HFFc6 (cell line): Measurements from ENCODE around the gene HPCAL4. TPM values are rescaled to one million over a fixed set of nuclear protein-coding genes. Genes with fewer than 3 reads are reported as not detected.

Source experiments
- DNase-seq: peaks from one replicate; pipeline ENCODE4 v3.0.0-alpha.2; 2018
- H3K27ac Mint-ChIP-seq: 2 replicates; pipeline ENCODE4 v1.8.0; 2020; ENCODE audit warnings: mild to moderate bottlenecking, mixed read lengths
- H3K27me3 Mint-ChIP-seq: 2 replicates; pipeline ENCODE4 v1.8.0; 2021; ENCODE audit warnings: mild to moderate bottlenecking, moderate library complexity, mixed read lengths; ENCODE audit not compliant: insufficient read depth
- H3K36me3 Mint-ChIP-seq: 2 replicates; pipeline ENCODE4 v1.8.0; 2021; ENCODE audit warnings: low read depth, mixed read lengths
- H3K4me1 Mint-ChIP-seq: 2 replicates; pipeline ENCODE4 v1.8.0; 2020; ENCODE audit warnings: low read depth, mixed read lengths
- H3K4me3 Mint-ChIP-seq: 2 replicates; pipeline ENCODE4 v1.8.0; 2020; ENCODE audit warnings: mild to moderate bottlenecking, moderate library complexity, mixed read lengths
- H3K9me3 Mint-ChIP-seq: 2 replicates; pipeline ENCODE4 v1.8.0; 2020; ENCODE audit warnings: mild to moderate bottlenecking, mixed read lengths
- long read RNA-seq: library from polyadenylated mRNA; unstranded; transcript quantifications from one replicate; pipeline ENCODE4 v2.0.0, GENCODE V29; 2019
- total RNA-seq, 6 experiments: library from RNA; stranded (reverse); fragmentation: NEBNext Ultra II Directional; extraction: Animal tissue kit (Norgen Biotek cat#: 25700); gene quantifications; 2 replicates in 1 of 6; 3 replicates in 5 of 6; pipeline ENCODE4 v1.2.3, GENCODE V29; 2021
- TF ChIP-seq, protein P1 (sequence below): fragments of 200-600 bp; sonication (generic); IDR thresholded peaks from 2 replicates; pipeline ENCODE4 v1.5.0; 2021; ENCODE audit warnings: antibody characterized with exemption, mild to moderate bottlenecking

The HPCAL4 gene
- total RNA-seq: not detected
- long read RNA-seq: 0 reads

DNA sequence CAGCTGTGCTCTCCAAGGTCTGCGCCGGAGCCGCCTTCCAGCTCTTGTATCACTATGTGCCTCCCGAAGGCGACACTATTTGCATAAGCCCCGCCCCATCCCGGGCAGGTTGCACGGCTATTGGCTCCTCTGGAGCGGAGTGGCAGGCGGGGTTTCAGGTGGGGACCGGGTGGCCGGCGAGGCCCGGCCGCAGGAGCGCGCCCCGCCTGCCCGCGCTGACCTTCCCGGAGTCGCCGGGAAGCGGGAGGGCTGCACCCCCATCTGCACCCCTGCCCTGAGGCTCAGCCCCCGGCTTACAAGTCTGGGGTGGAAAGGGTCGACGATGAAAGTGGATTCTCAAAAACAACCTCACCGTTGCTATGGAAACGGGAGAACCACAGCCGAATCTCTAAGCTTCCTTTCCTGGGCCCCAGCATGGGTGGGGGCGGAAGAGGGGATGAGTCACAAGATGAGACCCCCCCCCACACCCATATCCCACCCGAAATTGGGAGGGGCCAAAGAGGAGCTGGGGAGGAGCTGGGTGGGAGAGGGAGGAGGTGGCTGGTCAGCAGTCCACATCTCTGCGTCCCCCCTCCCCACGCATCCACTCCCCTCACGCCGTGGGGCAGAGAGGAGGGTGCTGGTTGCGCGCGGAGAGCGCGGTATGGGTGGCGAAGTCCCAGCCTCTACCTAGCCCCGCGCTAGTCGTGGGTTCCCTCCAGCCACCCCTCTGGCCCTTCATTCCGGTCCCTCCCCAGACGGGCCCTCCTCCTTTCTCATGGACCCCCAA, at the start of gene HPCAL4:
Gene HPCAL4 (minus strand): TSS at position 51 of the 769 bp plus-strand sequence. CDS start 6,830 bp downstream, outside the sequence.
- peaks cover 62% of the 10 kb centered on the region for H3K27me3 Mint-ChIP-seq
- peaks cover 6% of the 10 kb centered on the region; the same call in 1 of the 2 replicates for H3K4me1 Mint-ChIP-seq
- H3K36me3 Mint-ChIP-seq: no peaks in the 10 kb centered on the region
- peak; percentile 61 for DNase-seq
- no peaks in the 10 kb centered on the region for H3K9me3 Mint-ChIP-seq
- H3K4me3 Mint-ChIP-seq: no peak within 1 kb of the TSS
- TF ChIP-seq, protein P1, sequence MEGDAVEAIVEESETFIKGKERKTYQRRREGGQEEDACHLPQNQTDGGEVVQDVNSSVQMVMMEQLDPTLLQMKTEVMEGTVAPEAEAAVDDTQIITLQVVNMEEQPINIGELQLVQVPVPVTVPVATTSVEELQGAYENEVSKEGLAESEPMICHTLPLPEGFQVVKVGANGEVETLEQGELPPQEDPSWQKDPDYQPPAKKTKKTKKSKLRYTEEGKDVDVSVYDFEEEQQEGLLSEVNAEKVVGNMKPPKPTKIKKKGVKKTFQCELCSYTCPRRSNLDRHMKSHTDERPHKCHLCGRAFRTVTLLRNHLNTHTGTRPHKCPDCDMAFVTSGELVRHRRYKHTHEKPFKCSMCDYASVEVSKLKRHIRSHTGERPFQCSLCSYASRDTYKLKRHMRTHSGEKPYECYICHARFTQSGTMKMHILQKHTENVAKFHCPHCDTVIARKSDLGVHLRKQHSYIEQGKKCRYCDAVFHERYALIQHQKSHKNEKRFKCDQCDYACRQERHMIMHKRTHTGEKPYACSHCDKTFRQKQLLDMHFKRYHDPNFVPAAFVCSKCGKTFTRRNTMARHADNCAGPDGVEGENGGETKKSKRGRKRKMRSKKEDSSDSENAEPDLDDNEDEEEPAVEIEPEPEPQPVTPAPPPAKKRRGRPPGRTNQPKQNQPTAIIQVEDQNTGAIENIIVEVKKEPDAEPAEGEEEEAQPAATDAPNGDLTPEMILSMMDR: no peak
- no peak within 1 kb of the TSS for H3K27ac Mint-ChIP-seq

DNA sequence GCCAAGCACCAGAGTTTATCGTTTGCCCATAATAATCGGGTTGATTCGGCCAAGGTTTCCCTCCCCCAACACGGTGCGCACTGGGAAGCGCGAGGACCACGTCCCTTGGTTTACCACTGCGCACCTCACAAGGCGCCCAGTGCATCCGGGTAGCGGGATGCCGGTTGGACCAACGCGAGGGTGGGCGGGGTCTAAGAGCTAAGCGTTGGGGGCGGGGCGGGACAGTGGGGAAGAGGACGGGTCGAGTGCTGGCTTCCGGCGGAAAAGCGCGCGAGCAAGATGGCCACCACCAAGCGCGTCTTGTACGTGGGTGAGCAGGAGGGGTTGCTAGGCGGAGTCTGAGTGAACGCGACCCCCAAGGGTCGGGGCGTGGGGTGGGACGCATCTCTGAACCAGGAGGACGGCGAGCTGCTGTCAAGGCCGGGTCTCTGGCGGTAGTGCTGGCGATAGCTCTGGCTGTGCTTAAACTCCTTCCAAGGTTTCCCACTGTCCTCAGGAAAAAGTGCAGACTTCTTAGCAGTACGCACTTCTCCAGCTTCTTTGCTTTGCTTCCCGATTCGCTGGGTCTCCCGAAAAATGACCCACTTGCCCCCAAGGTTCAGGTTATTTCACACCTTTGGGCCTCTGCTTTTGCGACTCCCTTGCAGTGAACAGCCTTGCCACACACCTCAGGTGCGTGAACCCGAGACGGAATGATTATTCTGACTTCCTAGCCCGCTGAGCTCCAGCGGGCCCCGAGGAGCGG, 47.6 kb upstream of the HPCAL4 start, which contains the start of gene PPIE:
Gene PPIE (plus strand): TSS at position 261 of the 745 bp plus-strand sequence. CDS start 19 bp downstream, at position 280.
- H3K4me1 Mint-ChIP-seq: peaks cover 18% of the 10 kb centered on the region
- H3K27ac Mint-ChIP-seq: peak within 1 kb of the TSS; percentile 90
- no peaks in the 10 kb centered on the region for H3K9me3 Mint-ChIP-seq
- peaks cover 11% of the 10 kb centered on the region for H3K27me3 Mint-ChIP-seq
- peak within 1 kb of the TSS; percentile 97 for H3K4me3 Mint-ChIP-seq
- TF ChIP-seq, protein P1: no peak
- DNase-seq: peak; percentile 68
- peaks cover 30% of the 10 kb centered on the region; the same call in 1 of the 2 replicates for H3K36me3 Mint-ChIP-seq

DNA sequence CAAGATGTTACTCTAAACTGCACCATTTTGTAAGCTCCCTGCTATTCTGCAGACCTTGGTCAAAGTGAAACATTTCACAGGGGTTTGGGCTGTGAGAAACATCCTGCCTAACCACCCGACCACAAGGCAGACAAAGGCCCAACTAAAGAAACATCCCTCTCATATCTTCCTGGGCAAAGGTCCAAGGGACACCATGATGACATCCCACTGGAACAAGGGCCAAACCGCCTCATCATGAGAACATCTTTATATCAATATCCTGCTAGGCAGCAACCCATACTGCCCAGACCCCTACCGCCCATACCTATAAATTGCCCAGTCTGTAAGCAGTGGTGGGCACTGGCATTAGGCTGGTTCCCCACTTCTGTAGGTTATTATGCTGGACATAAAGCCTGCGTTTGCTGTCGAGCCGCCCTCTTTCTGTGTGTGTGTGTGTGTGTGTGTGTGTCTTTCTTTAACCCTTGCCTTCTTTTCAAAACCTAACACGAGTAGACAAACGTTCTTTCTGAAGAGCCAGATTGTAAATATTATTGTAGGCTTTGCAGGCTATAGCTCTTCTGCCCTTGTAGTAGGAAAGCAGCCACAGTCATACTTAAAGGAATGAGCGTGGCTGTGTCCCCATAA, 46.4 kb upstream of the HPCAL4 start:
- H3K4me3 Mint-ChIP-seq: no peak overlapping the region
- no peak overlapping the region for H3K27ac Mint-ChIP-seq
- no peak for DNase-seq
- no peaks in the 10 kb centered on the region for H3K9me3 Mint-ChIP-seq
- TF ChIP-seq, protein P1: no peak
- H3K27me3 Mint-ChIP-seq: peaks cover 19% of the 10 kb centered on the region
- H3K36me3 Mint-ChIP-seq: peaks cover 24% of the 10 kb centered on the region; the same call in 1 of the 2 replicates
- peaks cover 18% of the 10 kb centered on the region for H3K4me1 Mint-ChIP-seq

DNA sequence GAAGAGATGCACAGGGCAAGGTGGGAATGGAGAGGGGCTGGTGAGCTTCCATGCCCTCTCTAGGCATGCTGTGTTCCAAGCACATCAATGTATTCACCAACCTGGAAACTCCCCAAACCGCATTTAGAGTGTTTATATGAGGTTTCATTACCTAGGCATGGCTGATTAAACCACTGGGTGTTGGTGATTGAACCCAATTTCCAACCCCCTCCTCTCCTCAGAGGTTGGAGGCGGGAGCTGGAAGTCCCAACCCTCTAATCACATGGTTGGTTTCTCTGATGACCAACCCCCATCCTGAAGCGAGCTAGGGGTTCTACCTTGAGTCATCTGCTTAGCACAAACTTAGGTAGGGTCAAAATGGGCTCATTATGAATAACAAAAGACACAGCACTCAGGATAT, 44.5 kb upstream of the HPCAL4 start:
- peaks cover 24% of the 10 kb centered on the region for H3K27me3 Mint-ChIP-seq
- no peak overlapping the region for H3K27ac Mint-ChIP-seq
- DNase-seq: no peak
- no peak overlapping the region for H3K4me3 Mint-ChIP-seq
- no peaks in the 10 kb centered on the region for H3K9me3 Mint-ChIP-seq
- peaks cover 11% of the 10 kb centered on the region; the same call in 1 of the 2 replicates for H3K36me3 Mint-ChIP-seq
- H3K4me1 Mint-ChIP-seq: peaks cover 18% of the 10 kb centered on the region
- TF ChIP-seq, protein P1: no peak

DNA sequence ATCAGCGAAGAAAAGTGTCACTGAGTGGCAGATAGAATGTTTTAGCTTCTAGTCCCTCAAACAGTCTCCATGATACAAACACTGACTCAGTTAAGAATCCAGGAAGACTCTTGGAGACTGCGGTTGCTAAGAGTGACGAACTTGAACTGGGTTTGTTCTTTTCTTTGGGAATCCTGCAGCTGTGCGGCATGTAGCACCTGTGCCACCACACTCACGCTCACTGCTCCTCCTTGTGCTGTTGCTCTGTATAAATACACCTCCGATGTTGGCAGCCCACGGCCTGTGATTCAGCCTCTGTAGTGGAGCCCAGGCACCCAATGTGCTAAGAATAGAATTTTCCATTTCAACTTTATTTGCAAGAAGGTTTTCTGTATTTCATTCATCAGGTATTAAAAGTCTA, 41.9 kb upstream of the HPCAL4 start:
- H3K9me3 Mint-ChIP-seq: no peaks in the 10 kb centered on the region
- TF ChIP-seq, protein P1: no peak
- no peaks in the 10 kb centered on the region for H3K4me1 Mint-ChIP-seq
- no peaks in the 10 kb centered on the region for H3K36me3 Mint-ChIP-seq
- H3K27me3 Mint-ChIP-seq: peaks cover 38% of the 10 kb centered on the region
- no peak for DNase-seq
- no peak overlapping the region for H3K4me3 Mint-ChIP-seq
- no peak overlapping the region for H3K27ac Mint-ChIP-seq
